ENCODE results near the gene SRSF4.

DNA sequence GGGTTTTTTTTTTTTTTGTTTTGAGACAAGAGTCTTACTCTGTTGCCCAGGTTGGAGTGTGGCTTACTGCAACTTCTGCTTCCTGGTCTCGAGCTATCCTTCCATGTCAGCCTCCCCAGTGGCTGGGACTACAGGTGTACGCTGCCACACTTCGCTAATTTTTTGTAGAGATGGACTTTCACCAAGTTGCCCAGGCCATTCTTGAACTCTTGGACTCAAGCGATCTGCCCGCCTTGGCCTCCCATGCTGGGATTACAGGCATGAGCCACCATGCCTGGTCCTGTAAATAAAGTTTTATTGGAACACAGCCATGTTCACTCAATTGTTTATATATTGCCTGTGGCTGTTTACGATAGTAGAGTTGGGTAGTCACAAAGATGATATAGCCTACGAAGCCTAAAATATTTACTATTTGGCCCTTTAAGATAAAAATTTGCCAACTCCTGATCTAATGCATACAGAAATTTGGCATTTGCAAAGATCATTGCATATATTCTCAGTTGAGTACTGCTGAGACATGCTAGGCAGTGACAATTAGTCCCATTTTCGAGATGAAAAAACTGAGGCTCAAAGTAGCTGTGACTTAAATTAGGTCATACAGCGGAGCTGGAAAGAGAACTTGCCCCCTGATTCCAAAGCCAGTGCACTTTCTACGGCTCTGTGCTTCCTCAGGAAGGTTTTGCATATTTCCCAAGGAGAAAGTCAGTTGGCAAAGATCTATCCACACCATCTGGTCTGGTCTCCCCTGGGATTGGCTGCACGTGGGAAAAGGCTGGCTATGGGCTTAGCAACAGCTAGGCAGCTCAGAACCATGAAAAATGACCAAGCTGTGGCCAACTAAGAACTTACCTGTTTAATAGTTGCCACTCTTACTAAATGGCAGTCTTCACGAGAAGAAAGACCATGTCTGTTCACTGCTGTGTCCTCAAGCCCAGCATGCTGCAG is 29.7 kb upstream of the SRSF4 start:
- TF ChIP-seq POLR2AphosphoS5 (IDR thresholded peaks at IDR 0.05; ENCODE audit: low read length) (no peak), CREB1 (IDR thresholded peaks at IDR 0.05; ENCODE audit: low read depth) (no peak), ZBTB33 (IDR thresholded peaks at IDR 0.05) (peak; percentile 40; the same call in 1 of the 2 replicates), EP300 (IDR thresholded peaks at IDR 0.05; ENCODE audit: borderline replicate concordance in 1 of 2, control insufficient read depth in 1 of 2, low read depth in 2 of 2, low read length in 2 of 2) (no peak), POLR2A (IDR thresholded peaks at IDR 0.05; ENCODE audit: low read depth, low read length) (no peak), RAD21 (IDR thresholded peaks at IDR 0.05; ENCODE audit: insufficient read depth, low read depth, low read length) (no peak), EZH2 (IDR thresholded peaks at IDR 0.05; ENCODE audit: borderline replicate concordance, control insufficient read depth, low read depth, low read length) (no peak)
- TF ChIP-seq, protein P1, sequence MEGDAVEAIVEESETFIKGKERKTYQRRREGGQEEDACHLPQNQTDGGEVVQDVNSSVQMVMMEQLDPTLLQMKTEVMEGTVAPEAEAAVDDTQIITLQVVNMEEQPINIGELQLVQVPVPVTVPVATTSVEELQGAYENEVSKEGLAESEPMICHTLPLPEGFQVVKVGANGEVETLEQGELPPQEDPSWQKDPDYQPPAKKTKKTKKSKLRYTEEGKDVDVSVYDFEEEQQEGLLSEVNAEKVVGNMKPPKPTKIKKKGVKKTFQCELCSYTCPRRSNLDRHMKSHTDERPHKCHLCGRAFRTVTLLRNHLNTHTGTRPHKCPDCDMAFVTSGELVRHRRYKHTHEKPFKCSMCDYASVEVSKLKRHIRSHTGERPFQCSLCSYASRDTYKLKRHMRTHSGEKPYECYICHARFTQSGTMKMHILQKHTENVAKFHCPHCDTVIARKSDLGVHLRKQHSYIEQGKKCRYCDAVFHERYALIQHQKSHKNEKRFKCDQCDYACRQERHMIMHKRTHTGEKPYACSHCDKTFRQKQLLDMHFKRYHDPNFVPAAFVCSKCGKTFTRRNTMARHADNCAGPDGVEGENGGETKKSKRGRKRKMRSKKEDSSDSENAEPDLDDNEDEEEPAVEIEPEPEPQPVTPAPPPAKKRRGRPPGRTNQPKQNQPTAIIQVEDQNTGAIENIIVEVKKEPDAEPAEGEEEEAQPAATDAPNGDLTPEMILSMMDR (IDR thresholded peaks at IDR 0.05 in 2 of 3, conservative IDR thresholded peaks at IDR 0.05 in 1 of 3; ENCODE audit: control insufficient read depth in 2 of 3, extremely low read depth in 1 of 3, insufficient read depth in 1 of 3, low read depth in 3 of 3, low read length in 3 of 3): no peak
- TF ChIP-seq, protein P2, sequence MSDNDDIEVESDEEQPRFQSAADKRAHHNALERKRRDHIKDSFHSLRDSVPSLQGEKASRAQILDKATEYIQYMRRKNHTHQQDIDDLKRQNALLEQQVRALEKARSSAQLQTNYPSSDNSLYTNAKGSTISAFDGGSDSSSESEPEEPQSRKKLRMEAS (IDR thresholded peaks at IDR 0.05; ENCODE audit: low read depth, low read length): no peak
- TF ChIP-seq, protein P3, sequence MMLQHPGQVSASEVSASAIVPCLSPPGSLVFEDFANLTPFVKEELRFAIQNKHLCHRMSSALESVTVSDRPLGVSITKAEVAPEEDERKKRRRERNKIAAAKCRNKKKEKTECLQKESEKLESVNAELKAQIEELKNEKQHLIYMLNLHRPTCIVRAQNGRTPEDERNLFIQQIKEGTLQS (IDR thresholded peaks at IDR 0.05; ENCODE audit: borderline replicate concordance, extremely low read depth, low read depth, low read length): no peak

Data from GM12878 (cell line).